Measurements from ENCODE around the gene ZNF740. TPM values are rescaled to one million over a fixed set of nuclear protein-coding genes. Genes with fewer than 3 reads are reported as not detected.
A peak's percentile ranks its signal among the peaks of the same experiment; 100 is the strongest.
"Not testable (repeated sequence)": the region's sequence is repeated elsewhere in the genome, so short reads cannot be mapped to it uniquely, and the experiment has no call there.

ZNF740 gene
- 19.6 TPM for total RNA-seq

DNA sequence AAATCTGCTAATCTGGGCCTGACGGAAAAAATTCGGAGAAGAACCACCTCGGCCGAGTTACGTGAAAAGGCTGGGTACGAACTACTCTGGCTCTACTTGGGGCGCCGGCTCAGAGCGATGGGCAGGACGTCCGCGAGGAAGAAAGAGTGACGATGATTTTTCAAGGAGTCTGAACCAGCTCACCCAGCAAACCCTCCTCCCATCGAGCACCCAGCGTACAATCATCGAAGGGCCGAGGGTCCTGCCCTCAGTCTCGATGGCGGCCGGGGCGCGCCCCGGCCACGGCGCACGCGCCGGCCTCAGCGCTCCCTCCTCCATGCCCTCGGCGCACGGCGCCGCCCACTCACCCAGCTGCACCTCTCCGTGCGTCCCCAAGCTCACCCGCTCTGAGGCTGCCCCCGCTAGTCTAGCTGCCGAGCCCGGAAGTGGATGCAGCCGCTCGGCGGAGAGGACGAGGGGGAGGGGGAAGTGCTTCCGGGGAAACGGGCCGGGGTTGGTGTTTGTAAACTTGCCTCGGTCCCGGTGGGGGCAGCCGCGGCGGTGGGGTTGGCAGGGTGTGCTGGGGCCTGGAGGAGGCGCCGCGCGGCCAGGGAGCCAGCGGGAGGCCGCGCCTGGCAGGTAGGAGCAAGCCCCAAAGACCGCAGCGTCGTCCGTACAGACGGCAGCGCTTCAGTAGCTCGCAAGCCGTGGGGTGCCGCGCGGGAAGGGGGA is at the start of gene ZNF740, which contains the start of gene CSAD:
Gene ZNF740, plus strand, starts transcription at position 503 of the 711 bp plus-strand sequence. CDS start 1,262 bp downstream, outside the sequence.
Gene CSAD, minus strand, starts transcription at position 706 of the 711 bp plus-strand sequence. CDS start 7,455 bp downstream, outside the sequence.
- ATAC-seq, result peak; percentile 97

DNA sequence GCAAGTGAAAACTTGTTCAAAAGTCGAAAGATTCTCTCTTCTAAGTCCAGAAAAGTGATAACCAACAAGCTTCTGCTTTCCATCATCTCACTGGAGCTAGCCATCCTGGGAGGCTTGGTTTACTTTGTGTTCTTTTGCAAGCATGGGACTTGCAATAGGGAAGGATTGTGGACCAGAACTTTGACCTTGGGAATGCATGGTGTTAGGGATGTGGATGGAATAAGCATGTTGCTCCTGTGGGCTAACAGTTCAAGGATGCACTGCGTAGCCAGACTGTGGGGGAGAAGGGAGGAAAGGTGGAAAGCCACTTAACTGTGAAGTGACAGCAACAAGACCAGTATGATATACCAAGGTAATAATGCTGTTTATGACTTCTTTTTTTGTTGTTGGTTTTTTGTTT is 48.7 kb upstream of the ZNF740 start:
- no peak for ATAC-seq

DNA sequence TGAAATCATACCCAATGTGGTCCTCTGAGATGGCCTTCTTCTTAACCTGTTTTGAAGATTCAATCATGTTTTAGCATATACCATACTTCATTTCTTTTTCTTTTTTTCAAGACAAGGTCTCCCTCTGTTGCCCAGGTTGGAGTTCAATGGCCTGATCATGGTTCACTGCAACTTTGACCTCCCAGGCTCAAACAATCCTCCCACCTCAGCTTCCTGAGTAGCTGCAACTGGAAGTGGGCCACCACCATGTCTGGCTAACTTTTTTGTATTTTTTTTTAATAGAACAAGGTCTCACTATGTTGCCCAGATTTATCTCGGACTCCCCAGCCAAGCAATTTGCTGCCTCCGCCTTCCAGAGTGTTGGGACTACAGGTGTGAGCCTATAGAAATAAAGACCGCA is 46.8 kb upstream of the ZNF740 start:
- ATAC-seq, result no peak

DNA sequence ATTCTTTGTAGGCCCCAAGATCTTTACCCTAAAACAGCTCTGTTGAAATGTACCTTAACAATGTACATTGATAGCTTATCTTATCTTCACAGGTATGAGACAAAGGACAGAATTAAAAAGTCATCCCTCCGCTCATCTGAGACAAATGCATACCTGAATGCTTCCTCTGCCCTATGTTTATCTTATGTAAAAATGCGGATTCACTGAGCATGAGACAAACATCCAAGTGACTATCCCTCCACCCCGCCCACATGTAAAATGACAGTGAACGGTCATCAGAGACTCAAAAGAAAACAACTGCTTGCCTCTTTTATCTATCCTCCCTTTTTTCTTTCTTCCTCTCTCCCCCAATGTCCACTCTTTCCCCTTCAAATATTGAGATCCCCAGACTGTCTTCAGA is 37.2 kb upstream of the ZNF740 start:
- ATAC-seq, result no peak

DNA sequence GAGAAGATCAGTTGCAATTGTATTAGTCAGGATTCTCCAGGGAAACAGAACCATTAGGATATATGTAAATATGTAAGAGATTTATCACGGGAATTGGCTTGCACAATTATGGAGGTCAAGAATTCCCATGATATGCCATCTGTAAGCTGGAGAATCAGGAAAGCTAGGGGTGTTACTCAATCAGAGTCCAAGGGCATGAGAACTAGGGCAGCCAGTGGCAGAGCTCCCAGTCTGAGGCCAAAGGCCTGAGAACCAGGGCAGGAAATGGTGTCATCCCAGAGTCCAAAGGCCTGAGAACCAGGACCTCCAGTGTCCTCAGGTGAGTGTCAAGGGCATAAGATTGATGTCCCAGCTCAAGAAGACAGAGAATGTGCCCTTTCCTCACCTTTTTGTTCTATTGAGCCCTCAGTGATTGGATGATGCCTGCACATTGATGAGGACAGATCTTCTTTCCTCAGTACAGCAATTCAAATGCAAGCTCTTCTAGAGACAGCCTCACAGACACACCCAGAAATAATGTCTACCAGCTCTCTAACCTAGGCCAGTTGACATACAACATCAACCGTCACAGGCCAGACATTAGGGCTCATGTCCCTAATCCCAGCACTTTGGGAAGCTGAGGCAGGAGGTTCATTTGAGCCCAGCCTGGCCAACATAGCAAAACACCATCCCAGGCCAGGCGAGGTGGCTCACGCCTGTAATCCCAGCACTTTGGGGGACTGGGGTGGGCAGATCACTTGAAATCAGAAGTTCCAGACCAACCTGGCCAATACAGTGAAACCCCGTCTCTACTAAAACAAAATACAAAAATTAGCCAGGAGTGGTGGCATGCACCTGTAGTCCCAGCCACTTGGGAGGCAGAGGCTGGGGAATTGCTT is 34.9 kb upstream of the ZNF740 start:
- ATAC-seq, result no peak

GRCh38 chr12:53147181-53147580 is 33.3 kb upstream of the ZNF740 start:
- ATAC-seq, result no peak

GRCh38 chr12:53147653-53148052 is 32.9 kb upstream of the ZNF740 start:
- no peak for ATAC-seq

GRCh38 chr12:53151039-53151438 is 29.5 kb upstream of the ZNF740 start:
- no peak for ATAC-seq

DNA sequence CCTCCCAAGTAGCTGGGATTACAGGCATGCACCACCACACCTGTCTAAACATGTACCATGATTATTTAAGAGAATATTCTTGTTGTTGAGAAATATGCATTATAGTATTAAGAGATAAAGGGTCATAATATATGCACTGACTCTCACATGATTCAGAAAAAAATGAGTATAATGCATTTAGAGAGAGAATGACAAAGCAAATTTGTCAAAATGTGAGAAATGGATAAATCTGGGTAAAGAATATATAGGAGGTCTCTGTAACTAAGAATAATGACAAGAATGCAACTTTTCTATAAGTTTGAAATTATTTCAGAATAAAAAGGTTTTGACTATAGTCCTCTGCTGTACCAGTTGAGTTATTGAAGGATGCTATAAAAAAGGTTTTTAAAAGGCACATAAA is 28.1 kb upstream of the ZNF740 start:
- ATAC-seq, result no peak

GRCh38 chr12:53159195-53159839 is 21.2 kb upstream of the ZNF740 start:
- ATAC-seq, result peak; percentile 92

DNA sequence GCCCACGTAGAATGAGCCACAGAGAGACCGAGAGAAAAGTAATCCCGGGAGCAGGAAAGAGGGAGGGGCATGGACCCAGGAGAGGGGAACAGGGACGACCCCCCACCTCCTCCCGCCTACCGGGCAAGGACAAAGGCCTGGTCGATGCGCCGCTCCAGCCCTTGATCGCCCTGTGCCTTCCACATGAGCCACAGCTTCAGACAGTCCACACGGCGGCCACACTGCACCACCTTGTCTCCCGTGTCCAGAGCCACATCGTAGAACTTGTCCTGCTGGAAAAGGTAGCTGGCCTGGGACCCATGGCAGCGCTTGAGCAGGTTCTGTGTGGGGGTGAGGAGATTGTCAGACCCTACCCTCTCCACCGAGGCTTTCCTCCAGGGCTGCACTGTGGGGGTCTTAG is 20.5 kb upstream of the ZNF740 start:
- ATAC-seq, result peak; percentile 7

GRCh38 chr12:53160673-53161072 is 19.8 kb upstream of the ZNF740 start:
- ATAC-seq, result peak; percentile 14

DNA sequence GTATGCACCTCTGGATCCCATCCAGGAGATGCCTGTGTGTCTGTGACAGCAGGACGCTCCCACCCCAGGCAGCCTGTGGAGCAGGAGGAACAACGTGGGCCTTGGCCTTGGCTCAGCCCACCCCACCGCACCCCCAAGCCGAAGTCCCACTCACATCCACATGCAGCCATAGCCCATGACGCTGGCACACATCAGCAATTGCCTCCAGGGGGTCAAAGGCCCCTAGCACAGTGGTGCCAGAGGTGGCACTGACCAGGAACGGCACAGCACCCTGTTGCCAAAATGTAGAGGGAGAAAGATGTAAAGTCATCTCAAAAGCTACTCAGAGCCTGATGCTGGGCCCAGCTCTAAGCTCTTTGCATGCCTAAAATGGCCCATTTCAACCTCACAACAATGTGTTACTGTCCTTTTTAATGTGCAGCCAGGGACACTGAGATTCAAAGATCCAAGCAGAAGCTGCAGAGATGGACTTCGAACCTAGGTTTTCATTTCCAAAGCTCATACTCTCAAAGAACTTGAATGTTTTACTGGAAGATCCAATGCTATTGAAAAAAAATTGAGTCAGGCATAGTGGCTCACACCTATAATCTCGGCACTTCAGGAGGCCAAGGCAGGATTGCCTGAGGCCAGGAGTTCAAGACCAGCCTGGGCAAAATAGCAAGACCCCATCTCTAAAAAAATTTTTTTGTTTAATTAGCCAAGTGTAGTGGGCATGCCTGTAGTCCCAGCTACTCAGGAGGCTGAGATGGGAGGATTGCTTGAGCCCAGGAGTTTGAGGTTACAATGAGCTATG is 19.2 kb upstream of the ZNF740 start:
- ATAC-seq, result no peak

DNA sequence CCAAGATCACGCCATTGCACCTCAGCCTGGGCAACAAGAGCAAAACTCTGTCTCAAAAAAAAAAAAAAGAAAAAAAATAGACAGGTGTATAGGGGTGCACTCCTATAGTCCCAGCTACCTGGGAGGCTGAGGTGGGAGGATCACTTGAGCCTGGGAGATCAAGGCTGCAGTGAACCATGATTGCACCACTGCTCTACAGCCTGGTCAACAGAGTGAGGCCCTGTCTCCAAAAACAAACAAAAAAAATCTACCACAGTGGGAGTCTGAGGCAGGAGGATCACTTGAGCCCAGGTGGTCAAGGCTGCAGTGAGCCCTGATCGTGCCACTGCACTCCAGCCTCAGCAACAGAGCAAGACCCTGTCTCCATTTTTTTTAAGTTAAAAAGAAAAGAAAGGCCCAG is 17.5 kb upstream of the ZNF740 start:
- ATAC-seq, result not testable (repeated sequence)

GRCh38 chr12:53166837-53167236 is 13.7 kb upstream of the ZNF740 start:
- no peak for ATAC-seq

DNA sequence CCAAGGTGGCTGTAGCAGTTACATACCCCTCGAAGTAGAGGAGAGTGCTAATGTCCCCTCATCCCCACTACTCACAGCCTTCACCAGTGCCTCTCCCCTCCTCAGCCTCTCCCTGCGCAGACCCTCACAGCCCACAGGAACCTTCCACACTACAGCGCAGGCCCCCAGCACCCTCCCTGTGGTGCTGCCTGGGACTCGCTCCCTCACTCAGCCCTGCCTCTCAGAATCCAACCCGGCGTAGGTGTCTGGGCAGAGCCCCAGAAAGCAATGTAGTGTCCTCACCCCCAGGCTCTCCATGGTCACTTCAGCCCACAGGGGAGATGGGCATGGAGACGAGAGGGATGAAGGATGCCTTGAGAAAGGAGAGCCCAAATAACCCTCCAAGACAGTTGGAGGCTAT is 10.9 kb upstream of the ZNF740 start:
- ATAC-seq, result no peak

DNA sequence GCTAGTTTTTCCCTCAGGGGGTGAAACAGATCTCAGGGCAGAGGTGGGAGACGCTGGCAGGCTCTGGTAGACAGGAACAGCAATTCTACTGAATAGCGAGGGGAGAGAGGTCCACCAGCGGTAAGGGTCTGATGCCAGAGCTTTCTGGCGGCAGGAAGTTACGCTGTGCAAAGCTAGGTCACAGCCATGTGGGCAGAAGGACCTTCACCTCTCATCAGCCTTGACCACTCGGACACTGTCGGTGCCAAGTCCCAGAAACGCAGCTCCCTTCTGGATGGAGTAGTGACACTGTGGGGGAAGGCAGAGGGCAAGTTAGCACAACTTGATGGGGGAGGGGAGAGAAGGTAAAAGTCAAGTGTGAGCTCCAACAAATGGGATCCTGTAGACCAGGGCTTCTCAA is 10.3 kb upstream of the ZNF740 start:
- no peak for ATAC-seq

DNA sequence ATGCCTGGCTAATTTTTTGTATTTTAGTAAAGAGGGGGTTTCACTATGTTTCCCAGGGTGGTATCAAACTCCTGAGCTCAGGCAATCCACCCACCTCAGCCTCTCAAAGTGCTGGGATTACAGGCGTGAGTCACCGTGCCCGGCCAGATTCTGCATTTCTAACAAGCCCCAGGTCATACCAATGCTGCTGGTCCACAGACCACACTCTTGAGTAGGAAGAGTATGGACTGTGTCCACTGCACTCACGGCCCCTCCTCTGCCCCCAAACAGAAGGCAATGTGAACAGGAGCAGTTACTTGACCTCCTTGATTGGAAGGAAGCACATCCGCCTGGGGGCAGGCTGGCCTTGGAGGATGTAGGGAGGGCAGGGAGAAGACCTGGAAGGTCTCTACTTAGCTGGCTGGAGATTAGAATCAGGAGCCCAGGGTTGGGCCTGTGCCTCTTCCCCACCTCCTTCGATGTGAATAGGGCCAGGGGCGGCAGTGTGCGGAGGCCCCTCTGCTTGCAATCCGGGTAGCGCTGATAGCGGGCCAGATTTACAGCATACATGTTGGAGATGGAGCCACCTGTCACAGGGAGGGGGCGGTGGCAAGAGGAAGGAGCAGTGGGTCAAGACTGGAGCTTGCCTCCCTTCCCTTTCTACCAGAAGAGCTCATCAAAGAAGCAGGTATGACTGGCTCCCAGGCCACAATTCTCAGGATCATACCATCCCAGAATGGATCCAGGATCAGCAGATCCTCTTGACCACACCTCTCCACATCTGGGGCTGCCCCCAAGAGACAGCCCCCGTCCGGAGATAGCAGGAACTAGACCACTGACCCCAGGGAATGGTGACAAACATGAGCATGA is 9.4 kb upstream of the ZNF740 start:
- ATAC-seq, result peak; percentile 10

DNA sequence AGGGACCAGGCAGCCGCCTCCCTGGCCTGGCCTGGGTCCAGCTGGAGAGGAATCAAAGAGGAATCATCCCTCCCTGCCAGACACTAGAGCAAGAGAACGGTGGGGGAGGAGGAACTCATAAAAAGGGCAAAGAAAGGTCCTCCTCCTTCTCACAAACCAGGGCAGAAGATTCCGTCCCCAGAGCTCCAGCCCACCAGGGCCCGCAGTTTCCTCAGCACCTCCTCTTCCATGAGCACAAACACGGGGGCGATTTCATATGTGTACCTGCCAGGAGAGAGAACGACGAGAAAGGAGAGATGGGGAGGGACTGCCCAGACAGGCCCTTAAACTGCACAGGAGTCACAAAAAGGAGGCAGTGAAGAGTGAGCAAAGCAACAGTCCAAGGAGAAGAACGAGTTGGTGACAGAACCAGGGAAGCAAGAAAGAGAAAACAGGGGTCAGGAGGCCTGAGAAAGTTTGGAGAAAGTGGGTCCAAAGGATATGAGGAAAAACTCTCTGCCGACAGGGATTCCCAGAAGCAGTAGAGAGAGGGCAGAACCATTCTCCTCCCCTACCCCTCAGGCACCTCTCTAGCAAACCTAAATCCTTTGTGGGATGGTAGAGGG is 8.7 kb upstream of the ZNF740 start:
- ATAC-seq, result no peak

- ATAC-seq, result no peak
Observed at GRCh38 chr12:53172352-53172751, 8.2 kb upstream of the ZNF740 start.
